NT2/D1 (cell line): Measurements from ENCODE around the gene IKZF2.

Experiments
- DNase-seq: peaks from one replicate; pipeline ENCODE4 v3.0.0-alpha.2; 2011; ENCODE audit warnings: low read depth, low spot score
- H3K27me3 ChIP-seq: 2 replicates; pipeline ENCODE4 v1.6.0; 2011; ENCODE audit warnings: mild to moderate bottlenecking; ENCODE audit not compliant: insufficient read length, insufficient read depth
- H3K36me3 ChIP-seq: 2 replicates; pipeline ENCODE4 v1.6.1; 2011; ENCODE audit warnings: mild to moderate bottlenecking, low read length, mixed read lengths; ENCODE audit not compliant: insufficient read depth, insufficient read length
- H3K4me1 ChIP-seq: 2 replicates; pipeline ENCODE4 v1.5.1; 2011; ENCODE audit not compliant: insufficient read depth, insufficient read length
- H3K4me3 ChIP-seq: 2 replicates; pipeline ENCODE4 v1.5.1; 2011; ENCODE audit warnings: low read depth; ENCODE audit not compliant: insufficient read length
- H3K9ac ChIP-seq: 2 replicates; pipeline ENCODE4 v1.6.0; 2011; ENCODE audit warnings: low read depth; ENCODE audit not compliant: insufficient read length
- H3K9me3 ChIP-seq: 2 replicates; pipeline ENCODE4 v1.5.1; 2011; ENCODE audit warnings: mild to moderate bottlenecking, low read length; ENCODE audit not compliant: insufficient read depth
- SUZ12 ChIP-seq: IDR thresholded peaks from 2 replicates; pipeline ENCODE4 v1.6.1; 2011; ENCODE audit not compliant: insufficient read length, insufficient read depth; ENCODE audit errors: extremely low read depth
- YY1 ChIP-seq: IDR thresholded peaks from 2 replicates; pipeline ENCODE4 v1.6.1; 2011; ENCODE audit not compliant: insufficient read length, insufficient read depth
- ZNF274 ChIP-seq: IDR thresholded peaks from 2 replicates; pipeline ENCODE4 v1.6.1; 2011; ENCODE audit warnings: mild to moderate bottlenecking, low read depth, low read length

The IKZF2 gene

GRCh38 chr2:213152888-213153287, 1.5 kb upstream of the IKZF2 start:
- Histone ChIP-seq H3K4me3 (peak overlapping the region; percentile 54), H3K9ac (peak overlapping the region; percentile 82), H3K4me1 (no peaks in the 10 kb centered on the region), H3K27me3 (peaks cover 5% of the 10 kb centered on the region), H3K36me3 (no peaks in the 10 kb centered on the region), H3K9me3 (no peaks in the 10 kb centered on the region)
- TF ChIP-seq YY1 (no peak), ZNF274 (no peak), SUZ12 (no peak)
- no peak for DNase-seq

DNA sequence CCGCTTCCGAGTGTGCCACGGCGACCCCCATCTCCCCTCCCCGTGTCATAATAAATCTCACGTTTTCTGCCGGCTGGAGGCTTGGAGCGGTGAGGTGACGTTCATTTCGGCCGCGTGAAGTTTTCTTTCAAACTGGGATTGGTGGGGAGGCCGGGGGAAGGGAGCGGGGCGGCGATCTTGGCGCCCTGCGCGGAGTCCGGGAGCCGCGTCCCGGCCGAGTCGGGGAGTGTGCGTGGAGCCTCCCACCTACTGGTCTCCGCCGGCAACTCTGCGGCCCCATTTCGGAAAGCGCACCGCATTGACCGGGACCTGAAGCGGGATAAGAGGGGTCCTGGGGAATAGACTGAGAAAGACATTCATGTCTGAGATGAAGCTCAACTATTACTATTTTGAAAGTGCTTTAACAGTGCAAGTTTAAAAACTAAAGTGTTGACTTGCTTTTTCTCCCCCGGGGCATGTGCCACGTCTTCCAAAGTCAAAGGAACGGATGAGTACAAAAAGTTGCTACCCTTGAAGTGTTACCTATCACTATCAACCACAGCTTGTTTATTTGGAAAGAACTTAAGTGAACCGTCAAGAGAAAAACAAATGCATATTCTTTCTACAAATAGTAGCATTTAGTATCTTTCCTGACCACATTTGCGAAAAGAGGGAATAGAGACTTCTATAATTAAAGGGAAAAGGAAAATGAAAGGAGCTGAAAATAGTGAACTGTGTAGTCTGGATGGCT, 818 bp upstream of the IKZF2 start:
- Histone ChIP-seq H3K9me3 (no peaks in the 10 kb centered on the region), H3K4me3 (peak overlapping the region; percentile 54), H3K4me1 (no peaks in the 10 kb centered on the region), H3K27me3 (peaks cover 5% of the 10 kb centered on the region), H3K36me3 (no peaks in the 10 kb centered on the region), H3K9ac (peak overlapping the region; percentile 82)
- DNase-seq = peak; percentile 23
- TF ChIP-seq ZNF274 = no peak
- TF ChIP-seq YY1 = no peak
- TF ChIP-seq SUZ12 = no peak

- peak overlapping the region; percentile 54 for H3K4me3 ChIP-seq
- no peaks in the 10 kb centered on the region for H3K36me3 ChIP-seq
- no peak for DNase-seq
- H3K27me3 ChIP-seq = peaks cover 5% of the 10 kb centered on the region
- peak overlapping the region; percentile 16 for H3K9ac ChIP-seq
- H3K4me1 ChIP-seq = no peaks in the 10 kb centered on the region
- H3K9me3 ChIP-seq = no peaks in the 10 kb centered on the region
- TF ChIP-seq YY1 = no peak
- no peak for TF ChIP-seq SUZ12
- no peak for TF ChIP-seq ZNF274
Observed at GRCh38 chr2:213150315-213151097, 906 bp downstream of the IKZF2 start.

DNA sequence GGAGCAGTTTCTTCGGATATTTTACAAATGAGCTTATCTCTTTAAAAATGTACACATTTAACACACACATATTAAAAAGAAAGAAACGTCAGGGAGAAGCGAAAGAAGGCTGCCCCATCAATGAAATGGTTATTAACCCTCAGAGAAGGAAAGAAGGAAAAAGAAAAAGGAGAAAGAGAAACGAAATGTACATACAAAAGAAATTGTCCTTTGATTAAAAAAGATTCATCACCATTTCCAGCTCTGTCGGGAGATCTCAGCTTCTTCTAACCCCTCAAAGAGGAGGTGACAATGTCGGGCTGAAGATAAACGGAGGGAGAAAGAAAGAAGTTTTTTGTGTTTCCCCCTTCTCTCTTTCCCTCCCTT, 1.5 kb downstream of the IKZF2 start:
- H3K4me3 ChIP-seq = peak overlapping the region; percentile 19
- DNase-seq = no peak
- no peaks in the 10 kb centered on the region for H3K36me3 ChIP-seq
- no peaks in the 10 kb centered on the region for H3K4me1 ChIP-seq
- H3K9me3 ChIP-seq = no peaks in the 10 kb centered on the region
- peaks cover 5% of the 10 kb centered on the region for H3K27me3 ChIP-seq
- no peak for TF ChIP-seq ZNF274
- peak overlapping the region; percentile 16 for H3K9ac ChIP-seq

- no peak overlapping the region for H3K9ac ChIP-seq
- no peak for TF ChIP-seq YY1
- no peak for TF ChIP-seq SUZ12
- no peak for TF ChIP-seq ZNF274
- H3K4me3 ChIP-seq = no peak overlapping the region
- peaks cover 5% of the 10 kb centered on the region for H3K27me3 ChIP-seq
- H3K36me3 ChIP-seq = no peaks in the 10 kb centered on the region
- no peaks in the 10 kb centered on the region for H3K4me1 ChIP-seq
- no peak for DNase-seq
- H3K9me3 ChIP-seq = no peaks in the 10 kb centered on the region
Observed at GRCh38 chr2:213149294-213149875, 2.0 kb downstream of the IKZF2 start.

DNA sequence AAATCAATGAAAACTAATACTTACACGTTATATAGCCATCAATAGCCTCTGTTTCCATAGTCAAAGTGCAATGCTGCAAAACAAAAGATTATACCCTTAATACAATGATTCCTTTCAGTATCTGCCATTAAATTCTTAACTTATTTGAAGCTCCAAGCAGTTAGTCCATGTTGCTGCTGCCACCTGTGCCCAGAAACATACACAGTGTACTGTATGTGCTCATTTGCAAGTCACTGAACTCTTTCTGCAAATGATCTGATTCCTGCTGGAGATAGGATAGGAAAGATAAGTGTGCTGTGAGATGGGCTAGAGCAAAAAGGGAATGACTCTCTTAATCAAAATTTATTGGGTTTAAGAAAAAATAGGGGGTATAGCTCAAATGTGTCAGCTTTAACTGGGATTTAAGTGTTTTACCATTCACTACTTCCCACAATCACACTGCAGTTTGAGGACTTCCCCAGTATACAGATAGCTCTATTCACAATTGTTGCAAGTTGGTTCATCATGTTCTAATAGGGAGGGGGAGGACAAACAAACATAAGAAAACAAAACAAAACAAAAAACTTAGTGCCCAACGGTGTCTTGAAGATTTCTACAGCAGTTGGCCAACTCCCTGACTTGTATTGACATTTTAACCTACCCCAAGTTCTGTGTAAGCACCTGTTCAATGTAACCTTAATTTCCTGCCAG, 2.7 kb downstream of the IKZF2 start:
- H3K9ac ChIP-seq = no peak overlapping the region
- TF ChIP-seq ZNF274 = no peak
- no peak for TF ChIP-seq SUZ12
- no peak for TF ChIP-seq YY1
- no peak overlapping the region for H3K4me3 ChIP-seq
- peaks cover 5% of the 10 kb centered on the region for H3K27me3 ChIP-seq
- H3K9me3 ChIP-seq = no peaks in the 10 kb centered on the region
- no peaks in the 10 kb centered on the region for H3K36me3 ChIP-seq
- DNase-seq = no peak
- H3K4me1 ChIP-seq = no peaks in the 10 kb centered on the region

DNA sequence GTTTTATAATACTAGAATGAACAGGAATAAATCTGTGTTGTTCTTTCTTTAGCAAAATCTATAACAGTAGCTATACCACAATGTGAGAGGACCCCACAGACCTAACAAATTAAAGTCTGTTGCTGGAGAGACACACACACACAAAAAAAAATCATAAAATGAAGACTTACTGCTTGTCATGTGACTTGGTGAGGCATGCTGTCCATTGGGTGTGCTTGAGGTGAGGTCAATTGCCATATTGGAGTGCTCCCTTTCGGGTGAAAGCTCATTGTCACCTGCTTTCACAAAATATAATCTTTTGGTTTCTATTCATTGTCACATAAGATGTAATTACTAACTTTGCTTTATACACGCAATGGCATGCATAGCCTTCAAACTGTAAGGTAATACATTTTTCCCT, 3.9 kb downstream of the IKZF2 start:
- TF ChIP-seq SUZ12 (no peak), ZNF274 (no peak), YY1 (no peak)
- no peaks in the 10 kb centered on the region for H3K4me1 ChIP-seq
- peaks cover under 1% of the 10 kb centered on the region for H3K27me3 ChIP-seq
- H3K4me3 ChIP-seq = no peak overlapping the region
- no peak for DNase-seq
- H3K9me3 ChIP-seq = no peaks in the 10 kb centered on the region
- no peaks in the 10 kb centered on the region for H3K36me3 ChIP-seq
- no peak overlapping the region for H3K9ac ChIP-seq
